Neural cell (in vitro differentiated cells): Measurements from ENCODE around the gene ENTPD2. TPM values are rescaled to one million over a fixed set of nuclear protein-coding genes. Genes with fewer than 3 reads are reported as not detected.

Experiments
- H2AFZ ChIP-seq: fragments of 200-600, 300-800 bp; sonication (generic), shearing (Covaris generic); 2 replicates; pipeline ENCODE4 v1.6.0; 2014; ENCODE audit warnings: low read depth, mild to moderate bottlenecking, antibody characterized with exemption, low read length, moderate library complexity
- H3F3A ChIP-seq: fragments of 200-600 bp; shearing (Covaris generic); 2 replicates; pipeline ENCODE4 v1.6.1; 2016; ENCODE audit warnings: mild to moderate bottlenecking, moderate library complexity, mixed read lengths, antibody characterized with exemption, low read length; ENCODE audit not compliant: insufficient read depth, poor library complexity, severe bottlenecking
- H3K27ac ChIP-seq: fragments of 200-600, 300-800 bp; sonication (generic), shearing (Covaris generic); 2 replicates; pipeline ENCODE4 v1.5.1; 2014; ENCODE audit warnings: mild to moderate bottlenecking, low read length, moderate library complexity
- H3K27me3 ChIP-seq: fragments of 300-800, 200-600 bp; sonication (generic), shearing (Covaris generic); 2 replicates; pipeline ENCODE4 v1.6.0; 2014; ENCODE audit warnings: mild to moderate bottlenecking, low read depth, low read length, moderate library complexity; ENCODE audit not compliant: insufficient read depth
- H3K36me3 ChIP-seq: fragments of 300-800, 200-600 bp; sonication (generic), shearing (Covaris generic); 2 replicates; pipeline ENCODE4 v1.5.1; 2014; ENCODE audit warnings: mild to moderate bottlenecking, antibody characterized with exemption, low read length, moderate library complexity; ENCODE audit not compliant: insufficient read depth
- H3K4me2 ChIP-seq: fragments of 300-800, 200-600 bp; sonication (generic), shearing (Covaris generic); 2 replicates; pipeline ENCODE4 v1.6.0; 2014; ENCODE audit warnings: mild to moderate bottlenecking, low read length
- H3K4me3 ChIP-seq: fragments of 300-800, 200-600 bp; sonication (generic), shearing (Covaris generic); 2 replicates; pipeline ENCODE4 v1.5.1; 2014; ENCODE audit warnings: mild to moderate bottlenecking, low read length, moderate library complexity
- H3K79me2 ChIP-seq: fragments of 200-600 bp; shearing (Covaris generic); replicated peaks from 2 replicates; pipeline ENCODE4 v1.6.0; 2014; ENCODE audit warnings: mild to moderate bottlenecking, low read length, moderate library complexity; ENCODE audit not compliant: insufficient read depth
- H3K9ac ChIP-seq: fragments of 300-800, 200-600 bp; sonication (generic), shearing (Covaris generic); 2 replicates; pipeline ENCODE4 v1.6.1; 2016; ENCODE audit warnings: mild to moderate bottlenecking, low read length, mixed read lengths
- H3K9me2 ChIP-seq: fragments of 200-600 bp; shearing (Covaris generic); 2 replicates; pipeline ENCODE4 v1.6.1; 2016; ENCODE audit warnings: mild to moderate bottlenecking, low read length, mixed read lengths; ENCODE audit not compliant: insufficient read depth
- H3K9me3 ChIP-seq: fragments of 200-600, 300-800 bp; sonication (generic), shearing (Covaris generic); 2 replicates; pipeline ENCODE4 v1.6.1; 2016; ENCODE audit warnings: mild to moderate bottlenecking, mixed run types, low read length, moderate library complexity, mixed read lengths
- H4K20me1 ChIP-seq: fragments of 200-600 bp; shearing (Covaris generic); 2 replicates; pipeline ENCODE4 v1.6.1; 2016; ENCODE audit warnings: mild to moderate bottlenecking, mixed run types; ENCODE audit not compliant: insufficient read depth
- CTCF ChIP-seq: fragments of 450-650 bp; IDR thresholded peaks from 2 replicates; pipeline ENCODE4 v1.5.1; 2014; ENCODE audit warnings: antibody characterized with exemption, mild to moderate bottlenecking, moderate library complexity; ENCODE audit not compliant: poor library complexity, severe bottlenecking
- EP300 ChIP-seq: fragments of 450-650 bp; conservative IDR thresholded peaks from 2 replicates; pipeline ENCODE4 v1.6.1; 2014; ENCODE audit warnings: antibody characterized with exemption, mild to moderate bottlenecking, moderate library complexity; ENCODE audit not compliant: poor library complexity, severe bottlenecking
- EZH2 ChIP-seq: fragments of 200-600, 300-800 bp; shearing (Covaris generic), sonication (generic); IDR thresholded peaks from 2 replicates; pipeline ENCODE4 v1.6.1; 2014; ENCODE audit warnings: antibody characterized with exemption, low read length, borderline replicate concordance, mild to moderate bottlenecking; ENCODE audit not compliant: insufficient read depth, poor library complexity, severe bottlenecking
- MXI1 ChIP-seq: fragments of 450-650 bp; conservative IDR thresholded peaks from 2 replicates; pipeline ENCODE4 v1.6.1; 2014; ENCODE audit warnings: antibody characterized with exemption, mild to moderate bottlenecking; ENCODE audit not compliant: poor library complexity, severe bottlenecking
- POLR2AphosphoS5 ChIP-seq: IDR thresholded peaks from 2 replicates; pipeline ENCODE4 v1.6.1; 2012
- RAD21 ChIP-seq: fragments of 450-650 bp; conservative IDR thresholded peaks from 2 replicates; pipeline ENCODE4 v1.6.1; 2014; ENCODE audit warnings: antibody characterized with exemption, mild to moderate bottlenecking, moderate library complexity
- REST ChIP-seq: IDR thresholded peaks from 2 replicates; pipeline ENCODE4 v1.6.1; 2012; ENCODE audit warnings: borderline replicate concordance
- SMC3 ChIP-seq: fragments of 450-650 bp; conservative IDR thresholded peaks from 2 replicates; pipeline ENCODE4 v1.6.1; 2014; ENCODE audit warnings: antibody characterized with exemption, mild to moderate bottlenecking, moderate library complexity; ENCODE audit not compliant: poor library complexity
- TAF1 ChIP-seq: IDR thresholded peaks from 2 replicates; pipeline ENCODE4 v1.6.1; 2012; ENCODE audit warnings: low read depth
- polyA plus RNA-seq: library from polyadenylated mRNA; depleted of rRNA; stranded (reverse); fragments of >200 nt; gene quantifications from 2 replicates; pipeline ENCODE4 v1.2.3, GENCODE V29; 2014

The ENTPD2 gene
- polyA plus RNA-seq, 1 donor from 2014 or later, result not detected

- Histone ChIP-seq H2AFZ (no peak overlapping the region), H3K27me3 (peaks cover 6% of the 10 kb centered on the region), H3K9me2 (no peaks in the 10 kb centered on the region), H3F3A (no peaks in the 10 kb centered on the region), H3K9ac (peak overlapping the region; percentile 93), H3K9me3 (no peaks in the 10 kb centered on the region), H4K20me1 (peaks cover 13% of the 10 kb centered on the region), H3K4me2 (no peak overlapping the region), H3K36me3 (no peaks in the 10 kb centered on the region), H3K27ac (no peak overlapping the region), H3K79me2 (peaks cover 20% of the 10 kb centered on the region), H3K4me3 (peak overlapping the region; percentile 98)
- no peak for TF ChIP-seq REST
- TF ChIP-seq MXI1, result no peak
Observed at GRCh38 chr9:137042751-137043727, 10.8 kb downstream of the ENTPD2 start.

GRCh38 chr9:137041124-137041523 is 12.7 kb downstream of the ENTPD2 start:
- H3K4me3 ChIP-seq, result no peak overlapping the region
- H3K27me3 ChIP-seq, result no peaks in the 10 kb centered on the region
- H3K9me3 ChIP-seq, result no peaks in the 10 kb centered on the region
- H3F3A ChIP-seq, result no peaks in the 10 kb centered on the region
- no peaks in the 10 kb centered on the region for H3K9me2 ChIP-seq
- no peak for TF ChIP-seq EP300
- no peak for TF ChIP-seq EZH2
- no peak for TF ChIP-seq RAD21
- TF ChIP-seq SMC3, result no peak
- no peak for TF ChIP-seq MXI1
- TF ChIP-seq CTCF, result no peak
- no peak for TF ChIP-seq TAF1
- no peak for TF ChIP-seq POLR2AphosphoS5
- TF ChIP-seq REST, result no peak
- H3K79me2 ChIP-seq, result peaks cover 20% of the 10 kb centered on the region
- H3K4me2 ChIP-seq, result no peak overlapping the region
- no peak overlapping the region for H3K27ac ChIP-seq
- H4K20me1 ChIP-seq, result peaks cover 13% of the 10 kb centered on the region
- no peak overlapping the region for H2AFZ ChIP-seq
- H3K9ac ChIP-seq, result no peak overlapping the region
- no peaks in the 10 kb centered on the region for H3K36me3 ChIP-seq
